Liver (tissue), 3 donors: ENCODE results near the gene TBC1D10A.

ENCODE experiments used
- SP1 ChIP-seq: IDR thresholded peaks from 2 replicates; pipeline ENCODE4 v1.6.1; 2018; ENCODE audit warnings: antibody characterized with exemption, mild to moderate bottlenecking
- YY1 ChIP-seq: IDR thresholded peaks from 2 replicates; pipeline ENCODE4 v1.6.1; 2016; ENCODE audit warnings: antibody characterized with exemption, mild to moderate bottlenecking
- TF ChIP-seq, protein P1 (sequence below): IDR thresholded peaks from 2 replicates; pipeline ENCODE4 v1.6.1; 2016; ENCODE audit warnings: antibody characterized with exemption
- TF ChIP-seq, protein P2 (sequence below): fragments of 150-350 bp; IDR thresholded peaks from 2 replicates; pipeline ENCODE4 v1.5.1; 2017; ENCODE audit warnings: improper control_type of control experiment, low read depth, low read length; ENCODE audit not compliant: missing input control
- donor health status: healthy.
- donor health status: healthy.

DNA sequence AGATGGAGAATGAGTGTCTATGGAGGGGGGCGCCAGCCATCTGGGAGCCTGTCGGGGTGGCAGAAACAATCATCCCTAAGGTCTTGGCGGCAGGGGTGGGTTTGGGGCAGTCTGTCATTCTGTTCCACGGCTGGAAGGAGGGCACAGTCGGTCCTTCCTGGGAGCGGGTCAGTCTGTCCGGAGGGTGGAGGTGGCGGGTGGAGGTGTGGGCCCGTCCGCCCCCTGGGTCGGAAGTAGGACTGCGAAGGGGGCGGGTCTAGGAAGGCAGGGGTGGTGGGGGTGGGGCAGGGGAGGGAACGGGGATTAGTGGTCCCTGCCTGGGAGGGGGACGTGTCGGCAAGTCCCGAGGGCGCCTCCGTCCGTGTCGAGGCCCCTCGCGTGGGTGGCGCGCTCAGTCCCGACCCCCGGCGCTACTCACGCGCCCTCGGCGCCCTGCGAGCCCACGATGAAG is 461 bp downstream of the TBC1D10A start:
- TF ChIP-seq, protein P1, sequence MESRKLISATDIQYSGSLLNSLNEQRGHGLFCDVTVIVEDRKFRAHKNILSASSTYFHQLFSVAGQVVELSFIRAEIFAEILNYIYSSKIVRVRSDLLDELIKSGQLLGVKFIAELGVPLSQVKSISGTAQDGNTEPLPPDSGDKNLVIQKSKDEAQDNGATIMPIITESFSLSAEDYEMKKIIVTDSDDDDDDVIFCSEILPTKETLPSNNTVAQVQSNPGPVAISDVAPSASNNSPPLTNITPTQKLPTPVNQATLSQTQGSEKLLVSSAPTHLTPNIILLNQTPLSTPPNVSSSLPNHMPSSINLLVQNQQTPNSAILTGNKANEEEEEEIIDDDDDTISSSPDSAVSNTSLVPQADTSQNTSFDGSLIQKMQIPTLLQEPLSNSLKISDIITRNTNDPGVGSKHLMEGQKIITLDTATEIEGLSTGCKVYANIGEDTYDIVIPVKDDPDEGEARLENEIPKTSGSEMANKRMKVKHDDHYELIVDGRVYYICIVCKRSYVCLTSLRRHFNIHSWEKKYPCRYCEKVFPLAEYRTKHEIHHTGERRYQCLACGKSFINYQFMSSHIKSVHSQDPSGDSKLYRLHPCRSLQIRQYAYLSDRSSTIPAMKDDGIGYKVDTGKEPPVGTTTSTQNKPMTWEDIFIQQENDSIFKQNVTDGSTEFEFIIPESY, result no peak
- TF ChIP-seq, protein P2, sequence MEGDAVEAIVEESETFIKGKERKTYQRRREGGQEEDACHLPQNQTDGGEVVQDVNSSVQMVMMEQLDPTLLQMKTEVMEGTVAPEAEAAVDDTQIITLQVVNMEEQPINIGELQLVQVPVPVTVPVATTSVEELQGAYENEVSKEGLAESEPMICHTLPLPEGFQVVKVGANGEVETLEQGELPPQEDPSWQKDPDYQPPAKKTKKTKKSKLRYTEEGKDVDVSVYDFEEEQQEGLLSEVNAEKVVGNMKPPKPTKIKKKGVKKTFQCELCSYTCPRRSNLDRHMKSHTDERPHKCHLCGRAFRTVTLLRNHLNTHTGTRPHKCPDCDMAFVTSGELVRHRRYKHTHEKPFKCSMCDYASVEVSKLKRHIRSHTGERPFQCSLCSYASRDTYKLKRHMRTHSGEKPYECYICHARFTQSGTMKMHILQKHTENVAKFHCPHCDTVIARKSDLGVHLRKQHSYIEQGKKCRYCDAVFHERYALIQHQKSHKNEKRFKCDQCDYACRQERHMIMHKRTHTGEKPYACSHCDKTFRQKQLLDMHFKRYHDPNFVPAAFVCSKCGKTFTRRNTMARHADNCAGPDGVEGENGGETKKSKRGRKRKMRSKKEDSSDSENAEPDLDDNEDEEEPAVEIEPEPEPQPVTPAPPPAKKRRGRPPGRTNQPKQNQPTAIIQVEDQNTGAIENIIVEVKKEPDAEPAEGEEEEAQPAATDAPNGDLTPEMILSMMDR, result no peak
- TF ChIP-seq YY1 (no peak), SP1 (no peak)
